Lung (tissue), 12 donors: ENCODE results near the gene MPZL1. TPM values are rescaled to one million over a fixed set of nuclear protein-coding genes. Genes with fewer than 3 reads are reported as not detected.
A peak's percentile ranks its signal among the peaks of the same experiment; 100 is the strongest.

ENCODE experiments used
- ATAC-seq: fragments of 200-7000 bp; cut with Tn5 transposase; one replicate; pipeline ENCODE4 v1.9.1; 2020; ENCODE audit warnings: moderate number of reproducible peaks; ENCODE audit not compliant: insufficient read depth, low FRiP score
- DNase-seq, 3 donors: peaks; one replicate each; pipeline ENCODE4 v3.0.0-alpha.2; 2013 to 2017
- H3K27ac ChIP-seq, 2 donors: one replicate each; pipeline ENCODE4 v1.5.1; 2013; ENCODE audit warnings: mild to moderate bottlenecking in 2 of 2, moderate library complexity in 2 of 2, control low read depth in 1 of 2, inconsistent platforms in 1 of 2, low read depth in 1 of 2, low read length in 1 of 2
- H3K27me3 ChIP-seq, 3 donors: one replicate each; pipeline ENCODE4 v1.5.1; 2013; ENCODE audit warnings: low read length in 2 of 3; ENCODE audit not compliant: control insufficient read depth in 3 of 3, insufficient read depth in 3 of 3
- H3K36me3 ChIP-seq, 4 donors: one replicate each; pipeline ENCODE4 v1.5.1; 2013; ENCODE audit warnings: low read length in 4 of 4, mild to moderate bottlenecking in 1 of 4, moderate library complexity in 1 of 4; ENCODE audit not compliant: control insufficient read depth in 4 of 4, insufficient read depth in 4 of 4
- H3K4me1 ChIP-seq, 5 donors: one replicate each; pipeline ENCODE4 v1.5.1; 2013; ENCODE audit warnings: low read length in 5 of 5, mild to moderate bottlenecking in 2 of 5, moderate library complexity in 1 of 5; ENCODE audit not compliant: control insufficient read depth in 5 of 5, insufficient read depth in 5 of 5
- H3K4me3 ChIP-seq: one replicate; pipeline ENCODE4 v1.5.1; 2013; ENCODE audit warnings: mild to moderate bottlenecking, control low read depth, moderate library complexity
- H3K9ac ChIP-seq, 2 donors: one replicate each; pipeline ENCODE4 v1.5.1; 2013; ENCODE audit warnings: low read length in 2 of 2, control low read depth in 1 of 2; ENCODE audit not compliant: insufficient read depth in 1 of 2
- H3K9me3 ChIP-seq, 4 donors: one replicate each; pipeline ENCODE4 v1.5.1; 2013; ENCODE audit warnings: low read length in 3 of 4, mild to moderate bottlenecking in 1 of 4, moderate library complexity in 1 of 4; ENCODE audit not compliant: control insufficient read depth in 4 of 4, insufficient read depth in 3 of 4
- WGBS, 2 donors: extraction: QIAGEN DNeasy Blood & Tissue Kit; methylation state at CpG; one replicate each; pipeline ENCODE4 v1.1.7; 2013; 5-methylcytosine and 5-hydroxymethylcytosine counted together
- polyA plus RNA-seq, 2 donors: library from polyadenylated mRNA; stranded (reverse); fragments of 200-250 nt; gene quantifications; one replicate each; pipeline ENCODE4 v1.2.1, GENCODE V29; 2013
- total RNA-seq, 2 donors: library from RNA; depleted of rRNA in 1 of 2; stranded (reverse); fragments of >200 nt in 1 of 2; gene quantifications; one replicate each; pipeline ENCODE4 v1.2.1, GENCODE V29; 2014 to 2021
- TF ChIP-seq, protein P1 (sequence below): IDR thresholded peaks from 2 replicates; pipeline ENCODE4 v1.5.1; 2012; ENCODE audit warnings: mild to moderate bottlenecking; ENCODE audit errors: control extremely low read depth, extremely low read depth
- donor health status: control.
- donor health status: control.
- donor health status: Bipolar disorder and iron deficiency.
- donor health status: healthy.
- donor health status: DM: yes; HTN: yes; CAD: no.

MPZL1 gene
- total and polyA plus RNA-seq, 4 donors: 25.3 to 116 (median 77.0) TPM

- H3K4me1 ChIP-seq: peaks cover 0 to 28% (median 17%) of the 10 kb centered on the region in 5 donors
- H3K36me3 ChIP-seq: peaks cover 0 to 17% (median 10%) of the 10 kb centered on the region in 4 donors
- WGBS, 2 donors: 97 to 98% methylated on average over 1 of the region's 1 CpG
- TF ChIP-seq, protein P1, sequence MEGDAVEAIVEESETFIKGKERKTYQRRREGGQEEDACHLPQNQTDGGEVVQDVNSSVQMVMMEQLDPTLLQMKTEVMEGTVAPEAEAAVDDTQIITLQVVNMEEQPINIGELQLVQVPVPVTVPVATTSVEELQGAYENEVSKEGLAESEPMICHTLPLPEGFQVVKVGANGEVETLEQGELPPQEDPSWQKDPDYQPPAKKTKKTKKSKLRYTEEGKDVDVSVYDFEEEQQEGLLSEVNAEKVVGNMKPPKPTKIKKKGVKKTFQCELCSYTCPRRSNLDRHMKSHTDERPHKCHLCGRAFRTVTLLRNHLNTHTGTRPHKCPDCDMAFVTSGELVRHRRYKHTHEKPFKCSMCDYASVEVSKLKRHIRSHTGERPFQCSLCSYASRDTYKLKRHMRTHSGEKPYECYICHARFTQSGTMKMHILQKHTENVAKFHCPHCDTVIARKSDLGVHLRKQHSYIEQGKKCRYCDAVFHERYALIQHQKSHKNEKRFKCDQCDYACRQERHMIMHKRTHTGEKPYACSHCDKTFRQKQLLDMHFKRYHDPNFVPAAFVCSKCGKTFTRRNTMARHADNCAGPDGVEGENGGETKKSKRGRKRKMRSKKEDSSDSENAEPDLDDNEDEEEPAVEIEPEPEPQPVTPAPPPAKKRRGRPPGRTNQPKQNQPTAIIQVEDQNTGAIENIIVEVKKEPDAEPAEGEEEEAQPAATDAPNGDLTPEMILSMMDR: no peak
- H3K9ac ChIP-seq: no peak overlapping the region
- ATAC-seq (no peak), DNase-seq (no peak)
- H3K9me3 ChIP-seq: peaks cover 0 to 2% (median 0%) of the 10 kb centered on the region in 4 donors
- H3K4me3 ChIP-seq: no peak overlapping the region
- H3K27ac ChIP-seq: no peak overlapping the region
- H3K27me3 ChIP-seq: no peaks in the 10 kb centered on the region
Measured at GRCh38 chr1:167794043-167794442, 72.3 kb downstream of the MPZL1 start.

GRCh38 chr1:167795810-167796740 lies 74.3 kb downstream of the MPZL1 start:
- Histone ChIP-seq H3K4me3 (no peak overlapping the region), H3K9me3 (peaks cover 0 to 2% (median 0%) of the 10 kb centered on the region in 4 donors), H3K9ac (no peak overlapping the region), H3K27me3 (no peaks in the 10 kb centered on the region), H3K27ac (peak overlapping the region; percentile 72 to 77), H3K36me3 (peaks cover 0 to 1% (median 0%) of the 10 kb centered on the region in 4 donors), H3K4me1 (peaks cover 0 to 27% (median 17%) of the 10 kb centered on the region in 5 donors)
- ATAC-seq (no peak), DNase-seq (peak in 2 of 3 donors; percentile 26 to 46)
- WGBS, 2 donors: 71 to 74% methylated on average over 10 of the region's 10 CpGs
- TF ChIP-seq, protein P1: no peak

DNA sequence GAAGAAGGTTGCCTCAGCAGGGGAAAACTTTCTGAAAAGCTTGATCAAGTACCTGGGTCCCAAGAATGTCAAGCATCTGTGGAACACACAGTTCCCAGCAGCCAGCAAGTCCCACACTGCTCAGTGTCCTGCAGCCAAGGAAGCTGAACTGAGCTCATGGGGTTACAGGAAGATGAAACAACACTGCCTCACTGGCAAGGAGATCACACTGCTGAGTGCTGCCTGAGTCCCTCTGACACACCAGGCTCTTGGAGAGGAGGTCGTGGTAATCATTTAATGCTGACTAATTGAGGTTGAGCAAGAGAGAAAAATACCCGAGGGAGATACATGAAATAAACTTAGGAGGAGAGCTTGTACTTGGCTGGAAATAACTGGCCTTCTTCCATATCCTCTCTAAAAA lies 75.2 kb downstream of the MPZL1 start:
- DNase-seq: peak; percentile 83 to 96 (median 92)
- TF ChIP-seq, protein P1: no peak
- ATAC-seq: peak; percentile 95
- no peaks in the 10 kb centered on the region for H3K9me3 ChIP-seq
- no peaks in the 10 kb centered on the region for H3K27me3 ChIP-seq
- H3K36me3 ChIP-seq: no peaks in the 10 kb centered on the region
- WGBS, 2 donors: 0 to 2% methylated on average over 2 of the region's 2 CpGs
- H3K27ac ChIP-seq: peak overlapping the region; percentile 37 to 72
- H3K9ac ChIP-seq: peak overlapping the region in 1 of 2 donors; percentile 62
- H3K4me3 ChIP-seq: no peak overlapping the region
- H3K4me1 ChIP-seq: peaks cover 0 to 19% (median 15%) of the 10 kb centered on the region in 5 donors
